ENCODE results near the gene OSR1.
A peak's percentile ranks its signal among the peaks of the same experiment; 100 is the strongest.
"Not testable (repeated sequence)": the region's sequence is repeated elsewhere in the genome, so short reads cannot be mapped to it uniquely, and the experiment has no call there.

OSR1 gene

DNA sequence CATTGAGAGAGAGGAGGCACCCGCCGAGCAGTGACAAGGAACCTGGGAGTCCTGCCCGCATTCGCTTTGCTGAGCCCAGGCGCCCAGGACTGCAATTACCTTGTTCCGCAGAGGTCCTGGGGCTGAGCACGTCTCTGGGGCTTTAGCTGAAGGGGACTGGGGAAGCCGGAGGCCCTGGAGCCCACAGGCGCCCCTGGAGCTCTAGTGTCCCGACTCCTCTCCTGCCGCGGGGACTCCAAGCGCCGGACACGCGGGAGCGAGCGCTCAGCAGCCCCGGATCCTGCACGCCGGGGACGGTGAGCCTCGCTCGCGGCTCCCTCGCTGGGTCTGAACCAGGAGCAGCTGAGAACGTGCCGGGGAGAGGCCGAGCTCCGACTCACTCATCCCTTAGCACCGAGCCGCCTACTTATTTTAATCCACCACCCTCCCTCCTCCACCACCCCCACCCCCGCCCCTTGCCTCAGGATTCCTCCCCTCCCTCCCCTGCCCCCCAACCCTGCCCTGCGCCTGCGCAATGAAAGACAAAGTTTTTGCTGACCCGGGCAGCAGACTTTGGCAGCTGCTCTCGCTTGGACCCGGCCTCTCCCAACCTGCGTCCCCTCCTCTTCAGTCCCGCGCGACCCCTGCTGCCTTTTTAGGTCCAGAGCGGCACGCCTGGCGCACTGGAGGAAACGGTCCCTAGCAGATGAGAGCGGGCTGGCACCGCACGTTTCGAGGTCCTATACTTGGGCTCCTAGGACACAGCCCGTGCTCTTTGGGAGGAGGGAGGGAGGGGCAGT, at the start of gene OSR1:
OSR1 (minus strand) TSS at position 382 of the 779 bp plus-strand sequence. CDS start 4,818 bp downstream, outside the sequence.
- DNase-seq (ENCODE audit: low read depth in 3 of 3), result no peak

DNA sequence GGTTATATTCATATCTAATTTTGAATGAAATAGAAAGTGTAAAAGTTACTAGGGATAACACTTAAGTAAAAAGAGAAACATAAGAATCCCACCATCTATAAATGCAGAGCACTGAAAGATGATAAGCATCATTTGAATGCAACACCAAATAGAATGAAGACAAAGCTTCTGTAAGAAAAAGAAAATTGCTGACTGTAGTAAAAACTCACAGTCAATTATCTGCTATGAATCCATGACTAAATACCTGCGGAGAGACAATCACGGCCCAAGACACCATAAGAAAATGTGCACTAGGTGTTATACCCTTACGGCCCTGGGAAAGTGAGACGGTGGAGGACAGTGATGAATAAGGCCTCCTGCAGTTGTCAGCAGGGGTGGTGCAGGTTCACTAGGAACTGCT, 45.4 kb upstream of the OSR1 start:
- DNase-seq (ENCODE audit: low read depth in 3 of 3), result no peak

DNA sequence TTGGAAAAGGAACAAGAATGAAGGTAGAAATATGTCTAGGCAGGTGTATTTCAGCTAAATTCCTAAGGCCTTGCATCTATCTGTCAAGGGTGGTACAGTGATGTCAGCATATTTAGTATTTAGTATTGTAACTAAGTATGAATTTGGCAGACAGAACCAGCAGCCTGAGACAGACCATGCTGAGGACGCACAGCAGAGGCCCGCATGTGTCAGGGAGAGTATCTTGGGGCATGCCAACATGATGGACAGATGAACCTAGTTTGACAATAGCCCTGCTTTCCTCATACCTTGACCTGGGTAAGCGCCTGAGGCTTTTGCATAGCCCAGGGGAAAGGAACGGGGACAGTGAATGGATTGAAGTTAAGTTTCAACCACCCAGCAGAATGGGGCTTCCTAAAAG, 33.8 kb upstream of the OSR1 start:
- DNase-seq (ENCODE audit: low read depth in 3 of 3), result no peak

DNA sequence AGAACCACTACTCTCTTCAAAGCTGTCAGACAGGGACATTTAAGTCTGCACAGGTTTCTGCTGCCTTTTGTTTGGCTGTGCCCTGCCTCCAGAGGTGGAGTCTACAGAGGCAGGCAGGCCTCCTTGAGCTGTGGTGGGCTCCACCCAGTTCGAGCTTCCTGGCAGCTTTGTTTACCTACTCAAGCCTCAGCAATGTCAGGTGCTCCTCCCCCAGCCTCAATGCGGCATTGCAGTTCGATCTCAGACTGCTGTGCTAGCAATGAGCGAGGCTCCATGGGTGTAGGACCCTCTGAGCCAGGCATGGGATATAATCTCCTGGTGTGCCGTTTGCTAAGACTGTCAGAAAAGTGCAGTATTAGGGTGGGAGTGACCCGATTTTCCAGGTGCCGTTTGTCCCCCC, 31.0 kb upstream of the OSR1 start:
- DNase-seq (ENCODE audit: low read depth in 3 of 3), result not testable (repeated sequence)

DNA sequence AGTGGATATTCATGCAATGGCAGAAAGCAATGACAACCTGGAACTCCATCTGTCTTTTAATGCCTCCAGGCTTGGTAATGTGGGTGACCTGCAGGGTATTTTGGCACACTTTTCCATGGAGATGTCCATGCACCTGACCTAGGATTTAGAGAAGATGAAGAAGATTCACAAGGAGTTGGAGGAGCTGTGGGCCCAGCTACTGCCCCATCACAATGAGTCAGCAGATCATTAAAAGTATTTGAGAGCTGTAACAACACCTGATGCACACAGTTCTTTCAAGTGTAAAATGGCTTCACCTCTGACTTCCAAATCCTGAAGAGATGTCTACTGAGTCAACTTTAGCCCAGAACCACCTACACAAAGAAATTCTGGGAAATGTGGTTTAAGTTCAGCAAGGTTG, 22.1 kb upstream of the OSR1 start:
- DNase-seq (ENCODE audit: low read depth in 3 of 3), result no peak

DNA sequence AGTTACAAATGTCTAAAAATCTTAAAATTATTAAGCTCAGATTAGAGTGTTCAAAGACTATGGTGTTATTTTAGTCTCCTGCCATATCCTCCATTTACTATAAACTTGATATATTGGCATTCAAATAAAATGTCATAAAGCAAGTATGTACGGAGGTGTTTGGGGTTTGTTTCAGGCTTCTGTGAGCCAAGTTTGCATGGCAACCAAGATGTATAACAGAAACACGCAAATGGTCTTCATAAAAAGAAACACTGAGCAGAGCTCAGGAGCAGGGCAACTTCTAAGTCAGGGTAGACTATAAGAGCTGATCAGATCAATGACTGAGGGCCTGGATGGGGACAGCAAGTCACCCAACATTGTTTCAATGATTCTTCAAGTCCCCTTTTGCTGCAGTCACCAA, 20.5 kb upstream of the OSR1 start:
- DNase-seq (ENCODE audit: low read depth in 3 of 3), result no peak

DNA sequence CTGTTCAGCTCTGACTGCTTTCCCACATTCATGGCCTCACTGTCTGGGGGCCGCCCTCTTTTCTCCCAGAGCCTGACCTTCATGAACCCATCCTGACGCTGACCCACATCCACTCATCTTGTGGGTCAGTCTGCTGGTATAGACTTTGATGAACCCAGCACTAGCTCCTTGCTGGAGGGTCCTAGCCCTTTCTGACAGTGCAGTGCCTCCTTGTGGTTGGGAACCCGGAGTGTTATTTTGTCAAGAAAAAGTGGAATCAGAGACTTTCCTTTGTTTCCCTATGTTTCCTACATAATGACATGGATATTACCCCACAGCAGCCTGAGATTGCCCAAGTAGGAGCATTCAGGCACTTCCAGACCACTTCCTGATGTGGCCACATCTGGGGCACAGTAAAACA, 19.3 kb upstream of the OSR1 start:
- DNase-seq (ENCODE audit: low read depth in 3 of 3), result no peak

DNA sequence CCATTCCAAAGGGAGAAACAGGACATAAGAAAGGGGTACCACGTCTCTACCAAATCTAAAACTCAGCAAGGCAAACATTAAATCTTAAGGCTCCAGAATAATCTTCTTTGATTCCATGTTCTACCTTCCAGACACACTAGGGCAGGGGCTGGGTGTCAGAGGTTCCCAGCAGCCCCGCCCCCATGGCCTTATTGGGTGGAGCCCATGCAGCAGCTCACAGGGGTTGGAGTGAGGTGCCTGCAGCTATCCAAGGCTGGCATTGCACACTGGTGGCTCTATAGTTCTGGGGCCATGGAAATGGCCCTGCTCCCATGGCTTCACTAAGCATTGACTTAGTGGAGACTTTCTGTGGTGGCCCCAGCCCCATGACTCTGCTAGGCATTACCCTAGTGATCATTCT, 14.9 kb upstream of the OSR1 start:
- DNase-seq (ENCODE audit: low read depth in 3 of 3), result no peak

DNA sequence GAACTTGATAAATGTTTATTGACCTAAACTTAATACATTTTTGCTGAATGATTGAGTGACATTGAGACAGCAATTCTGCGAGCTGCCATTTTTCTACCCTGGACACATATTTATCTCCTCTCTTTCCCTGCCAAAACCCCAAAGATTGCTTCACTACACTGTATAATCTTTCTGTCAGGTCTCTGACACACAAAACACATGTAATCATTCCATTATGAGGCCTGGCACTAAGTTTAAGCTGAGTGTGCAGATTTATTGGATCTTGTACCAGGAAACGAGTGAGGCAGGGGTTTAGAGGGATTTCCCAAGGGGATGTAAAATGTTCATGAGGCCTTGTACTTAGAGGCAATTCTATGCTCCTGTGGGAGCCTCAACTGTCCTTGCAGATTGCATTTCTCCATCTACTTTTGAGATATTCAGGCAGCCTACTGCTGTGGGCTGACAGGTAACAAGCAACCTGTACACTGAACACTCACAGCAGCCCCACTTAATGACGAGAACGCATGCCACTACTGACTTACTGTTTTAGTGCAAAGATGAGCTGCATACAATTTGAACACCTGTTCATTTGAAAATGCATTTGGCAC, 13.7 kb upstream of the OSR1 start:
- DNase-seq (ENCODE audit: low read depth in 3 of 3), result no peak

DNA sequence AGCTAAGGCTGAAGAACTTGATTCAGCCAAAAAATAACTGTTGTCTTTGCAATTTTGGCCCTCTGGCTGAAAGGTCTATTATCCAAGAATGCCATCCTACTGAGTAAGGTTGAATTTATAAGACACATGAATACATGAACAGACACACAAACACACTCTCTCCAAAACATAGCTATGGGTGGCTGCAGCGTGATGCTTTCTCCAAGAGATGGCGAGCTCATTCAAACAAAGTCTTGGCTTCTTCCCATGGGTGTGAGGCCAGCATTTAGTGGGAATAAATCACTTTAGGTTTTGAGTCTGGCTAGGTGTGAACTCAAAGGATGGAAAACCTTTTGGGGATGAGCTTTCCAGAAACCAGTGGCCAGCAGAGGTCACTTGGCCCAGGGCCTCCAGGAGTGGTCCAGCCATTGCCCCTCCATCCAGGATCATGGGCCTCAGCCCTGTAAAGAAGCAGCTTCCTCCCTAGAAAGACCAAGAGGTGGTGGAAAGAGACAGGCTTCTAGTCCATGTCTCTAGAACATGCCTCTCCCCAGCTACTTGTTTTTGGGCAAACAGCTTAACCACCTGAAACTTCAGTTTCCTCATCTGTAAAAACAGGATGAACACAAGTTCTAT, 11.0 kb upstream of the OSR1 start:
- no peak for DNase-seq (ENCODE audit: low read depth in 3 of 3)

DNA sequence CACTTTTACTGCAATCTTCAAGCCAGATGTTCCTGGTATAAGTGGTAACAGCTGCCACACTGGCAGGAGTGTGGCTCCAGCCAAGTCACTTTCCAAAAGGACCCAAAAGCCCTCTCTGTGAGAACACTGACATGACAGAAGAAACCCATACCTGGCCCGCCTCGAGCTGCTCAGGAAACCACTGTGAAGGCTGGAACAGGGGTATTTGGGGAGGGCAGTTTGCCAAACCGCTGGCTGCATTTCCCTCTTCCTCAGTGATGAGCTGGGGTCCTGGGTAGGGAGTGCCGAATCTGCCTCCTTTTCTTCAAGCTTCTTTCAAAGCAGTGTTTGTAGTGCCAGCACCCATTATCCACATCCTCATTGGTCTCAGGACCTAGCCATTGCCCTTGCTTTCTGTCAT, 10.3 kb upstream of the OSR1 start:
- no peak for DNase-seq (ENCODE audit: low read depth in 3 of 3)

DNA sequence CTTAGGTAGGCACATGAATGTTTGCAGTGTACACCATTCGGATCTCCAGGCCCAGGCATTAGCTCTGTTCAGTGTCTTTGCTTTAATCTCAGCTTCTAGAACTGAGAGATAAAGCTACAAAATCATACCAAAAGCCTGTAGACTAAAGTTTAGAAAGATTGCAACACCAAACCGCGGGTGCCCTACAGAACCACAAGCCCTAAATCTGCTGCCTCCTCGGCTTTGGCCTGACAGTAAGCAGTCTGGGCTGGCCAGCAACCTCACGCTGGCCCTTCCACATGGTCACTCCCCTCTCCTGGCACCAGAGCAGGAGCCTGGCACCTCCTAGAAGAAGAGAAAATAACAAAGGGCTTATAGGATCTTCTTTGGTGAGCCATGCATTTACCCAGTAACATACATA, 8.9 kb upstream of the OSR1 start:
- DNase-seq (ENCODE audit: low read depth in 3 of 3), result no peak

DNA sequence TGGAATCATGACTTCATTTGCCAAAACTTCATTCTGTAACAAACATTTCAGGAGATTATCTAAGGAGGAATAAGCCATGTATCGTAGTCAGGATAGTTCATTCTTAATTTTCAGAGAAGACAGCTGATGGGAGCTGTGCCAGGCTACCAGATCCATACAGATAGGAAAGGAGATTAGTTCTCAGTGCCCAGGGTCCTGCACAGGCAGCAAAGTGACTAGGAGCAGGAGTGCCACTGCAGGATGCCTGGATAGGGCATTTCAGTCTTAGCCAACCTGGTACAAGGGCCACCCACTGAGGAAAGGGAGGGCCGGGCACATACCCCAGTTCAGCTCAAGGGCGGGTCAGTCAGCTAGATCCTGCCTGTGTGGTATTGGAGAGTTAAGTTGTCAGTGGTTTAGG, 6.7 kb upstream of the OSR1 start:
- no peak for DNase-seq (ENCODE audit: low read depth in 3 of 3)

DNA sequence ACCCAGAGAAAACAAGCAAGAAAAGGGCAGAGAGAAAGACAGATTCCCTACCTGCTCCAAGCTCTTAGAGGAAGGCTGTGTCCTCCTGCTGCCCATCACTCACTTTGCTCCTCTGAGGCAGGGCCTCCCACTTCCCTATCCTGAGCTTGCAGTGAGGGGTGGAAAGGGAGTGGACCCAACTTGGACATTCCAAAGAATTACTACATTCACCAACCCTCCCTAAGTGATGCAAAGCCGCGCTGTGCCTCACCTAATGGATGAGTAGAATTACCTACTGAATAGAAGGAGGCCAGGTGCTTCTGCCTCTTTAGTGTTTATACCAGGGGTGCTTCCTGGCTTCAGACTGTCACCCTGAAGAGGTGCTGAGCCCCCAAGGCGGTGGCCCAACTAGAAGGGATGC, 5.6 kb upstream of the OSR1 start:
- no peak for DNase-seq (ENCODE audit: low read depth in 3 of 3)

DNA sequence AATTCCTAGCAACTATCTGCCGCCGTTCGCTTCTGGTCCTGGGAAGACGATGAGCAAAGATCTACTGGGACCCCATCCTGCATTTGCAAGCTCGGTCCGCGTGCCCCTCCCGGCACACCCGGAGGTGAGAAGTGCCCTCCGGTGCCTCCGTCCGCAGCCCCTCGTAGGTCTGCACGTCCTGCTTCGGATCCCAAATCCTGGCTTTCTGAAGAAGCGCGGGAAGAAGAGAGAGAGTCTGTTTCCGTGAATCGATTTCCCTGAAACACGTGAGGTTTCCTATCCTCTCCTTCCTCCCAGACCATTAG, 5.0 kb upstream of the OSR1 start:
- no peak for DNase-seq (ENCODE audit: low read depth in 3 of 3)

DNA sequence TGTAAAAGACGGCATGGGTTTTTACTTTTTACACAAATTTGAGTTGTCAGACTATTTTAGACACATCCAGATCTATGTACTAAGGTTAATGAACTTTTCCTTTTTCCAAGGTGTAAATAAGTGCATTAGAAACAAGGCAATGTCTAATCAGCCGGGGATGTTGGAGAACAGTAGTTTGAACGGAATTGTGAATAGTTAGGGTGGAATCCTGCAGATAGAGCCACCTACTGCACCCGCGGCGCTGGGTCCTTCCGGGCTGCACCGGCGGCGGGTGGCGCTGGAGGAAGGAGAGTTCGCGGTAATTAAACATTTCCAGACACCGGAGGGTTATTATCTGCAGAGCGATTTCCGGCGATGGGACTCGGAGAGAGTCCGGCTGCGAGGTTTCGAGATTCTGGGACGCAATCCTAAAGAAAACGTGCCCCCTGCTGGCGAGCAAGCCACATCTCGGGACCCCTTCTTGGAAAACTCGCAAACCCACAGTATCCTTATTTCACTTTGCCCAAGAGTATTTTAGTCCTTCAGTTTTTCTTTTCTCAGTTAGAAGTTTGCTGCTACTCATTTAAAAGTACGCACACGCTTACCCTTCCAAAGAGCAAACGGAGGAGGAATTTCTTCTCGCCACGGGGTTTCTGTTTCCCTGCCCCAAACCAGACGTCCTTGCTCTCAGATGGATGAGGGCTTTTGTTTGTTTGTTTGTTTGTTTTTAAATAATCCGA, 4.5 kb upstream of the OSR1 start:
- peak in 1 of 3 experiments; percentile 54 for DNase-seq (ENCODE audit: low read depth in 3 of 3)

DNA sequence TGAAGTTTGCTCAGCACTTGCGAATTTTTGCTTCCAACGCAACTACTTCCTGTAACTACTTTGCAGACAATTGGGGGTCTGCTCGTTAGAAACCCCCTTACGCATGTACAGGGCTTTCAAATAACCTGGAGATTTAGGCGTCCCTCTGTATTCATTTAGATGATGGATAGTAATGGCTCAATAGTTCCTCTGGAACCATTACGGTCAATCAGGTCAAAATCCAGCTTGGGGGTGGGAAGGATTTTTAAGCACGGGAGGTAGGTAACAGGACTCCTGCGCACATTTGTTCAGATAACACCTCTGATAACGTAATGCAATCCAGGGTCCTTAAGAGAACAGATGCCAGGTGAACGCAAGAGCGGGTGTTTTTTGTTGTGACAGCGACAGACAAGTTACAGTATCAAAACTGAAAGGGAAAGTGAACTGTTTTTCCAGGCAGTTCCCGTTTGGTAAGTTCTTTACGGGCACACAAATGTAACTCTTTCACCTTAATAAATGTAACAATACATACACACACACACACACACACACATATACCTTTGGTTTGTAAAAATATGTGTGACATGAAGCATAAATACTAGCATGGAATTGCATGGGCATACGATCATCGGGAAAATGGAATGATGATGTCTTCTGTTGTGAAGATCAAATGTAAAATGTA, 3.8 kb upstream of the OSR1 start:
- no peak for DNase-seq (ENCODE audit: low read depth in 3 of 3)

DNA sequence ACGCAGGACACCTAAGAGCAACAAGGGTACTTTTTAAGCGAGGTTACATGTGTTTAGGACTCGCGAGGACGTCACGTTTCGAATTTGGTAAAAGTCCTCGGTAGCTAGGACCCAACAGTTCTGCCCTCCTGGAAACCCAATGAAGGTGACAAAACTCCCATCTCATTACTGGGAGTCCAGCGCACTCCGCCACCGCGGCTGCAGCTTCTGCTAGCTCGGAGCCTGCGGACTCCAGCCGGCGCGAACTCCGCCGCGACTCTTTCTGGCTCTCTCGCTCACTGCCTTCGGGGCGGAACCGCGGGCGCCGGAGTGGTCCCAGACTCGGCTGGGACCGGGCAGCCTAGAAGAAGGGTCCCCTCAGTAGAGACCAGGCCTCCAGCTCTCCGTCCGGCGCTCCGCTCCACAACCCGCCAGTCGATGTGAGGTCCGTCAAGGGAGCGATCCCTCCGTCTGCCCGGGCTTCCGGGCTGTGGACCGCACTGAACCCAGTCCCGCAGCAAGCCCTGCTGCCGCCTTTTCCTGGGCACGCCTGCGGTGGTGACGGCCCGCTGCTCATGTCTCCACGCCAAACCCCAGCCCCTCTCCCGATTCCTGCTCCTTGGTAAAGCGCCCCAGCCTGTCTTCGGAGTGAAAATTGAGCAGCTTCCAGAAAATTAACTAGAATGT, 3.0 kb upstream of the OSR1 start:
- DNase-seq (ENCODE audit: low read depth in 3 of 3), result no peak

DNA sequence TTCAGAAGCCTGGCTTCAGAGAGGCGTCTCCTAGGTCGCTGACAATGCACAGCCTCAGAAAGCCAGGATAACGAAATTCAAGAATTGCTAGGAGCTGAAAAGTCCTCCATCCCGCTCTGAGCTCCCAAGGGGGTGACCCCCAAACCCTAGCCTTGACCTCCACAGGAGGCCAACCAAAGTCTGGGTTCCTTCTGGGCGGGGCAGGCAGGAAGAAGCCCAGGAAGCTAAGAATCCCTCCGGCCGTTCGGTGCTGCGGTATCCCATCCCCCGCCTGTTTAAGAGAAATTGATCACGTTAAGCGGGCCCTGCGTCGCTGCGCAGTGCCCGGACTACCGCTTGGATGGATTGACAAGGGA, 2.5 kb upstream of the OSR1 start:
- no peak for DNase-seq (ENCODE audit: low read depth in 3 of 3)

DNA sequence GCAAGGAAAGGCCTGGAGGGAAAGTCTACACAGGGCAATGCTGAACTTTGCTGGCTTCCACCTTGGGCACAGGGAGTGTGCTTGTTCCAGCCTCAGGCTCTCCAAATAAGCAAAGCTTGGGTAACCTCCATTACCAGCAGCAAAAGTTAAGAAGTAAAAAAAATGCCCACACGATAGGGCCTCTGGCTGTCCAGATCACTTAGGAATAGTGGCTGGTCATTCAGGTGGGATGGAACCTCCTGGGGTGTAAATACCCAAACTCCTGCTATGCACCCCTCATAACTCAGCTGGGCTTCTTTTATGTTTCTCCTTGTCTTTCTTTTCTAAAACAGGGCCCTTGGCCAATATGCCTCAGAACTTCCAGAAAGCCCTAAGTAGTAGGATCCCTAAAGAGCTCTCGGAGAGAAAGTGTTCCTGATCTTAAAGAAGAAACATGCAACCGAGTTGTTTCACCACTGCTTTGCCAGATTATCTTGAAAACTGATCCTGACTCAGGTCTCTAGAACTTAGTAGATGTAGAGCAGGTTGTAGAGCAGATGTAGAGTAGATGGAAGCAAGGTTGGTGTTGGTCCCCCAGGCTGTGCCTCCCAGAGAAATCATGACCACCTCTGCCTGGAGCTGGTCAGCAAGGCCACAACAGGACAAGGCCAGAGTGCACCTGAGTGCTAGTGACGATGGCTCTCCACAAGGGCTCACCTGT, 2.0 kb upstream of the OSR1 start:
- DNase-seq (ENCODE audit: low read depth in 3 of 3), result no peak

DNA sequence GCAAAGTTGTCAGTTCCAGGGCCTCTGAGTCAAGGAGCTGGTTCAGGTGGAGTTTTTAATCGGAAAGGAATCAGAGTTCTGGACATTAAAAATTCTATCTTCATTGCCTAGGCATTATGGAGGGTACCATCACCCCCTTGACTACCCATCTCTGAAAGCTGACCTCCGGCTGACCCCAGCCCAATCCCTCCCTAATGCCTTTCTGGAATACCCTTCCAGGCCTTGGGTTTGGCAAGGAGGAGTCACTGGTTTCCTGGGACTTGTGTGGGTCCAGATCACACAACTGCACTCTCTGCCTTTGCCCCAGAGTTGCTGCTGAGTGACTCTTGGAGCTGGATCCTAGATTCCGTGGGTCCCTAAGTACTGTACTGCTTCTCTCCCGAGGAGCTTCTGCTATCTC, 1.0 kb upstream of the OSR1 start:
- DNase-seq (ENCODE audit: low read depth in 3 of 3), result no peak
